Fibroblast of the aortic adventitia (primary cell): ENCODE data around the gene LAMA1. TPM values are rescaled to one million over a fixed set of nuclear protein-coding genes. Genes with fewer than 3 reads are reported as not detected.

ENCODE experiments used
- DNase-seq: peaks from one replicate; pipeline ENCODE4 v3.0.0-alpha.2; 2010; ENCODE audit warnings: low read depth
- H3K4me3 ChIP-seq: 2 replicates; pipeline ENCODE4 v1.5.1; 2011; ENCODE audit warnings: low read depth, mild to moderate bottlenecking, control low read depth, low read length, moderate library complexity
- total RNA-seq: library from RNA; depleted of rRNA; stranded (reverse); fragments of >200 nt; gene quantifications from 2 replicates; pipeline ENCODE4 v1.2.3, GENCODE V29; 2012; ENCODE audit warnings: low replicate concordance
- TF ChIP-seq, protein P1 (sequence below): IDR thresholded peaks from 2 replicates; pipeline ENCODE4 v1.5.1; 2011; ENCODE audit warnings: mild to moderate bottlenecking, low read length, control low read depth, inconsistent platforms; ENCODE audit not compliant: insufficient read depth

Gene LAMA1
- total RNA-seq, 1 donor, result 3.5 TPM

DNA sequence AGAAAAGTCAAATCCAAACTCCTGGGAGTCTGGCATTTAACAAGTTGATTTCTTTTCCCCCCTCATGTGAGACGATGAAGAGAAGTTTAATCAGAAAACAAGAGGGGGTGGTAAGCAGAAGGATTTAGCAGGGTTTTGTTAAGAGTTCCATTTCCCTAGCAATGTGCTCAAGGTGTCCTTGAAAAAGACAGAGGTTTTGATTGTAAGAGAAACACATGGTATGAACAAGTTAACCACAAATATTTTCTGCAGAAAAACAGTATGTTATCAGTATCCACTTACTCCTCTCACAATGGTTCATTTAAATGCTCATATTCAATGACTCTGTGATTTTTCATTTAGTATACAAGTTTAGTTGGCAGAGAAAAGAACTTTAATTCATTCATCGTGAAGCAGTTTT lies 26.8 kb downstream of the LAMA1 start:
- DNase-seq, result no peak
- TF ChIP-seq, protein P1, sequence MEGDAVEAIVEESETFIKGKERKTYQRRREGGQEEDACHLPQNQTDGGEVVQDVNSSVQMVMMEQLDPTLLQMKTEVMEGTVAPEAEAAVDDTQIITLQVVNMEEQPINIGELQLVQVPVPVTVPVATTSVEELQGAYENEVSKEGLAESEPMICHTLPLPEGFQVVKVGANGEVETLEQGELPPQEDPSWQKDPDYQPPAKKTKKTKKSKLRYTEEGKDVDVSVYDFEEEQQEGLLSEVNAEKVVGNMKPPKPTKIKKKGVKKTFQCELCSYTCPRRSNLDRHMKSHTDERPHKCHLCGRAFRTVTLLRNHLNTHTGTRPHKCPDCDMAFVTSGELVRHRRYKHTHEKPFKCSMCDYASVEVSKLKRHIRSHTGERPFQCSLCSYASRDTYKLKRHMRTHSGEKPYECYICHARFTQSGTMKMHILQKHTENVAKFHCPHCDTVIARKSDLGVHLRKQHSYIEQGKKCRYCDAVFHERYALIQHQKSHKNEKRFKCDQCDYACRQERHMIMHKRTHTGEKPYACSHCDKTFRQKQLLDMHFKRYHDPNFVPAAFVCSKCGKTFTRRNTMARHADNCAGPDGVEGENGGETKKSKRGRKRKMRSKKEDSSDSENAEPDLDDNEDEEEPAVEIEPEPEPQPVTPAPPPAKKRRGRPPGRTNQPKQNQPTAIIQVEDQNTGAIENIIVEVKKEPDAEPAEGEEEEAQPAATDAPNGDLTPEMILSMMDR, result no peak
- H3K4me3 ChIP-seq, result no peak overlapping the region

DNA sequence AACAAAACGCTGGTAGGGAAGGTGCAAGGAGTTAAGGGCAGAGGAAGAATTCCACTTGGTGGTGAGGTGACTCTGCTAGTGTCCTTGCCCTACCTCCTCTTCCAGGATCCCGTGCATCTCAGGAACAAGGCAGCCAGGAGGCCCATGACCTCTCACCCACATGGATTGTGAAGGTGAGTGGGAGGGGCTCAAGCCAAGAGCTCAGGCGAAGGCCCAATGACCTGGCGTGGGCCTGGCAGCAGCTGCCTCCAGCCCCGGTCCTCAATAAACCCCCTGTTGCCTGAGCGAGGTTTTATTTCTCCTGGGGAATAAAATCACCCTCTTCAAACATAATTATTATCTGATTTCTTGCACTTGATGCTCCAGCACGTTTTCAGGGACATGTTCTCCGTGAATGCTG lies 28.2 kb downstream of the LAMA1 start:
- no peak for DNase-seq
- no peak overlapping the region for H3K4me3 ChIP-seq
- TF ChIP-seq, protein P1, result no peak

DNA sequence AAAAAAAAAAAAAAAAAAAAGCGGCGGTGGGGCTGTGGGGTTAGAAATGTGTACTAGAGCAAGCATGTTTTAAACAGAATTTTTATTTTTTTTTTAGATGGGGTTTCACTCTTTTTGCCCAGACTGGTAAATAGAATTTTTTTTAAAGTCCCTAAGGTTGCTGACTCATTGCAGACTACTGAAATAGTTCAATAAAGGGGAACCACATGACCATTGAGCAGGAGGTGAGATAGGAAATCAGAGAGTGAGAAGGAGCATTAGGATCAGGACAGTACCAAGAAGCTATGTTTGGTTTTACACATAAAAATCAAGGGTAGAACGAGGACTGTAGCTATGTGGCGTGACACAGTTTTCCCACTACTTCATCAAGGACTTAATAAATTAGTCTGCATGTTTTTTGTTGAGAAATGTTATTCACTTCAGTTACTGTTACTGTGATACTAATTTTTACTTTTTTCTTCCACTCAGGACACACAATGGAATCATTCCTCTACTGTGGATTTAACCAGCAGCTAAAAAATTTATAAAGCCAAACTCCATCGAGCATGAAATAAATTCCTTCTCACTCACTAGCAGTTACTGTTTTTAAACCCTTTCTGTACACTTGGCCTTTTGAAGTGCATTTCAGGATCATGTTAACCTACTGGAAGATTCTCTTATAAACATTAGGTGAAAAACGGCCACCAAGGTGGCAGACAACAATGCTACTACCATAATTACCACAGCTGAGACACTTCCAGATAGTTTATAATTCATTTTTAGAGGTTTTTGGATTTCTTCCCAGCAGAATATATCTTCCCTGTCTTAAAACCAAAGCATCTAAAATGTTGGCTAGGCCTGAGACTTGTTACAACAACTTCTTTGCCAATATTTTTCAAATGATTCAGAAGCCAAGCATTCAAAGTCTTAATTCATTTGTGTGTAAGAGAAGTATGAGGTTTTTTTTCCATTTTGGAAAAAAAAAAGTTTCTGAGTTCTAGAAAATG lies 33.2 kb downstream of the LAMA1 start:
- TF ChIP-seq, protein P1, result no peak

DNA sequence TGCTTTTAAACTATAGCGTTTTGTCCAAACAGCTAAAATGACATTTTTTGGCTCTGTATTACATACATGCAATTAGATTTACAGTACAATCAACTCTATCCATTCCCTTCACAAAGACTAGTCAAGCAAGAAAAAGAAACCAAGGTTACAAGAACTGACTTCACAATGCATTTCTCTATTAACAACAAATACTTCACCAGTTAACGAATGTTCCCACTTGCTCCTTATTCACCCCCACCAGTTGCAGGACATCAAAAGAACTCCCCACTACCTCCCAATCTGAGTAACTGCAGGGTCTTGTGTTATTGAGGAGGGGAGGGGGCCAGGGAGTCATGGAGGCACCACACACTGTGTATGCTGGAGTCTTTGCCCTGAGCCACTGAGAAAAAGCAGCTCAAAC lies 34.9 kb downstream of the LAMA1 start:
- H3K4me3 ChIP-seq, result no peak overlapping the region
- TF ChIP-seq, protein P1, result no peak
- DNase-seq, result no peak

More for the DNA sequence above, 33.2 kb downstream of the LAMA1 start:
- DNase-seq, result peak; percentile 70
- H3K4me3 ChIP-seq, result no peak overlapping the region

- H3K4me3 ChIP-seq, result no peak overlapping the region
- TF ChIP-seq, protein P1, result no peak
- no peak for DNase-seq
Observed at GRCh38 chr18:7079231-7079630, 38.4 kb downstream of the LAMA1 start.

- TF ChIP-seq, protein P1, result no peak
- no peak for DNase-seq
- no peak overlapping the region for H3K4me3 ChIP-seq
Observed at GRCh38 chr18:7072593-7072992, 45.0 kb downstream of the LAMA1 start.
